ENCODE measurements around the gene MT4.

GRCh38 chr16:56607109-56607618 lies 42.3 kb downstream of the MT4 start:
- TF ChIP-seq RAD21 (IDR thresholded peaks at IDR 0.05; ENCODE audit: low read depth) (no peak), TEAD4 (IDR thresholded peaks at IDR 0.05) (no peak), REST (IDR thresholded peaks at IDR 0.05; ENCODE audit: low read depth) (no peak), TAF1 (IDR thresholded peaks at IDR 0.05; ENCODE audit: low read depth) (no peak), EP300 (IDR thresholded peaks at IDR 0.05; ENCODE audit: borderline replicate concordance) (no peak), CREB1 (IDR thresholded peaks at IDR 0.05; ENCODE audit: low read depth) (no peak), MAX (IDR thresholded peaks at IDR 0.05) (no peak)
